Effector CD4-positive, alpha-beta T cell (primary cell): Measurements from ENCODE around the gene NMRK2.
"Not testable (repeated sequence)": the region's sequence is repeated elsewhere in the genome, so short reads cannot be mapped to it uniquely, and the experiment has no call there.

ENCODE experiments used
- DNase-seq: peaks from one replicate; pipeline ENCODE4 v3.0.0-alpha.2; 2020

The NMRK2 gene

DNA sequence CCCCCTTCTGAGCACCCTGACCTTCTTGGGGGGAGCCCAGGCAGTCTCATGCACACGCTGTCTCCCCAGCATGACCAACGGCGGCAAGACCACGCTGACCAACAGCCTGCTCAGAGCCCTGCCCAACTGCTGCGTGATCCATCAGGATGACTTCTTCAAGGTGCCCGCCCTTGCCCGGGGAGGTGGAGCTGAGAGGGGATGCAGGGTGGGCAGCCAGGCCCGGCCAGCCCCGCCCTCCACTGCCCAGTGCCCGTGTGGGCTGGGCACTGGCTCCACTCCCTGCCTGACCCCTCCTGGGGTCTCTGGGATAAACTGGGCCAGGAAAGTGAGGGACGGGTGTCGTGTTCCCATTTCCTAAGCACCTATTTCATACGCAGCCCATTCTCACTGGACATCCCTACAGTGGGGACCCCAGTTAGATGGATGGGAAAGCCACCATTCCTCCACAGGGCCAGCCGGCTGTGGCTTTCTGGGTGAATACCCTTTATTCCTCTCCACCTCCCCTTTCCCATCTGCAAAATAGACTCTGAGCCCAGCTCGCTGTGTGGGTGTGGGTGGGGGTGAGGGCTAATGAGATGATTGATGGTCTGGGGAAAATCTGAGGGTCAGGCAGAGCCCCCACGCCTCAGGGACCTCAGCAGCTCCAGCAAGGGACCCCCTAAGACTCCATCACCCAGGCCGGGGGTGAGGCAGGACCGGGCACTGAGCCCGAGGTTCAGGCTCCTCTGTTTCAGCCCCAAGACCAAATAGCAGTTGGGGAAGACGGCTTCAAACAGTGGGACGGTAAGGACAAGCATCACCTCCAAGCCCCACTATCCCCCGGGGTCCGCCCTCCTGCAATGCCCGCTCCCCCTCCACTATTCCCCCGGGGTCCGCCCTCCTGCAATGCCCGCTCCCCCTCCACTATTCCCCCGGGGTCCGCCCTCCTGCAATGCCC, 3.9 kb downstream of the NMRK2 start:
- DNase-seq, result no peak

DNA sequence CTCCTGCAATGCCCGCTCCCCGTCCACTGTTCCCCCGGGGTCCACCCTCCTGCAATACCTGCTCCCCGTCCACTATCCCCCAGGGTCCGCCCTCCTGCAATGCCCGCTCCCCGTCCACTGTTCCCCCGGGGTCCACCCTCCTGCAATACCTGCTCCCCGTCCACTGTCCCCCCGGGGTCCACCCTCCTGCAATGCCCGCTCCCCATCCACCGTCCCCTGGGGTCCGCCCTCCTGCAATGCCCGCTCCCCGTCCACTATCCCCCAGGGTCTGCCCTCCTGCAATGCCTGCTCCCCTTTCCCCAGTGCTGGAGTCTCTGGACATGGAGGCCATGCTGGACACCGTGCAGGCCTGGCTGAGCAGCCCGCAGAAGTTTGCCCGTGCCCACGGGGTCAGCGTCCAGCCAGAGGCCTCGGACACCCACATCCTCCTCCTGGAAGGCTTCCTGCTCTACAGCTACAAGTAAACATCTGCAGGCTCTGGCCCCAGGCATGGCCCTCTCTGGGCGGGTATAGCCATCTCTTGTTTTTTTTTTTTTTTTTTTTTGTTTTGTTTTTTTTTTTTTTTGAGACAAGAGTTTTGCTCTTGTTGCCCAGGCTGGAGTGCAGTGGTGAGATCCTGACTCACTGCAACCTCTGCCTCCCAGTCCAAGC, 5.6 kb downstream of the NMRK2 start:
- DNase-seq, result not testable (repeated sequence)

DNA sequence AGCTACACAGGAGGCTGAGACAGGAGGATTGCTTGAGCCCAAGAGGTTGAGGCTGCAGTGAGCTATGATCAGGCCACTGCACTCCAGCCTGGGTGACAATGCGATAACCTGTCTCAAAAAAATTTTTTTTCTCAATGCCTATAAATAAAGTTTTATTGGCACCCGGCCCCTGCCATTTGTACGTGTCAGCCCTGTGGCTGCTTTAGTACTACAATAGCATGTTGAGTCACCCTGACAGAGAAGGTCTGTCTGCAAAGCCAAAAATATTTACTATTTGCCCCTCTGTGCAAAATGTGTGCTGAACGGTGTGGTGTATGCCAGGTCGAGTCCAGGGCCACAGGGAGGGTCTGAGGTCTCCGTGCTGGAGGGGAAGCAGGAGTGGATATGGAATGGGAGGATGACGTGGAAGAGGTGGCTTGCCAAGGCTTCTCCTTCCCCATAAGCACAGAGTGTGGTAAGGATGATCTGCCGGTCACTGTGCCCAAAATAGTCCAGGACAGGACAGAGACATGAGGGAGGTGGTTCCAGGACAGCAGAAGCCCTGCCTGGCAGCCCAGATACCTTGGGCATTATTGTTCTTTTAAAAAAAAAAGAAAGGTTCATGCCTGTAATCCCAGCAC, 10.0 kb downstream of the NMRK2 start:
- no peak for DNase-seq

DNA sequence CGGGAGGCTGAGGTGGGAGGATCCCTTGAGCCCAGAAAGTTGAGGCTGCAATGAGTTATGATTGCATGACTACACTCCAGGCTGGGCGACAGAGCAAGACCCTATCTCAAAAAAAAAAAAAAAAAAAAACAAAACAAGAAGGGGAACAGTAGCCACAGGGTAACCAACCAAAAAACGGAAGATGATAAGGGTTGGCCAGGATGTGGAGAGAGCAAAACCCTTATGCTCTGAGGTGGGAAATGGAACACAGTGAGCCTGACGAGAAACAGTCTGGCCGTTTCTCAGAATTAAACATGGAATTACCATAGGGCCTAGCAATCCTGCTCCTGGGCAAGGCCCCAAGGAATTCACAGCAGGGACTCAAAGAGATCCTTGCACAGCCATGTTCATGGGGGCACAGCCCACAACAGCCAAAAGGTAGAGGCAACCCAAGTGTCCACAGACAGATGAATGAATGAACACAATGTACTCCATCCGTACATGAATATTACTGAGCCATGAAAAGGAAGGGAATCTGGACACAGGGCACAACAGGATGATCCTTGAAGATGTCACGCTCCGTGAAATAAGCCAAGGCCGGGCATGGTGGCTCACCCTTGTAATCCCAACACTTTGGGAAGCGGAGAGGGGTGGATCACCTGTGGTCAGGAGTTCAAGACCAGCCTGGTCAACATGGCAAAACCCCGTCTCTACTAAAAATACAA, 11.3 kb downstream of the NMRK2 start:
- no peak for DNase-seq

DNA sequence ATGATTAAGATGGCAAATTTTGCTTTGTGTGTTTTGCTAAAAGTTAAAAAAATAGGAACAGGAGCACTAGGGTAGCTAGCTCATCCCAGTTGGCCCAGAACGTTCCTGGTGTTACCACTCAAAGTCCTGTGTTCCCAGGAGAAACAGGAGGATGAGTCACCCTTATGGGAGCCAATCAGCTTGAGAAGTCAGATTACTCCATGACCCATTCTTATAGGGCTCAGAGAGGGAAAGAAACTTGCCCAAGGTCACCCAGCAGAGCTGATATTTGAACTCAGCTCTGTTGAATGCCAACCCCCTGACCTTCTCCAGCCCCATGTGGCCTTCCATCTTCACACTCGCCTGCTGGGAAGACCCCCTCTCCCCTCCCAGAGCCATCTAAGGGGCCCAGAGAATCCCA, 13.0 kb downstream of the NMRK2 start:
- DNase-seq, result no peak

DNA sequence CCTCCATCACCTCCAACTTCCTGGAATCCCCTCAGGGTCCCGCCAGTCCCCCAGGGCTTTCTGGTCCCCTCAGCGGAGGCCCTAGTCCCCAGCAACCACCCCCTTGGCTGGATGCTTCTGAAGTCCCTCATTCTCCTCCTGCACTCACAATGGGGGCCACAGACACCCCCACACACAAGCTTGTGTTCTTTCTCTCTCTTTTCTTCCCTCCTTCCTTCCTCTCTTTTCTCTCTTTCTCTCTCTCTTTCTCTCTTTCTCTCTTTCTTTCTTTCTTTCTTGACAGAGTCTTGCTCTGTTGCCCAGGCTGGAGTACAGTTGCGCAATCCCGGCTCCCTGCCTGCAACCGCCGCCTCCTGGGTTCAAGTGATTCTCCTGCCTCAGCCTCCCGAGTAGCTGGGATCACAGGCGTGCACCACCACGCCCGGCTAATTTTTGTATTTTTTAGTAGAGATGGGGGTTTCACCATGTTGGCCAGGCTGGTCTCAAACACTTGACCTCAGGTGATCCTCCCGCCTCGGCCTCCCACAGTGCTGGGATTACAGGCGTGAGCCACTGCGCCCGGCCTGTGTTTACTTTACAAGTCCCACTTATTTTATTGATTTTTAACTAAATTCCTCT, 14.6 kb downstream of the NMRK2 start:
- DNase-seq, result not testable (repeated sequence)

DNA sequence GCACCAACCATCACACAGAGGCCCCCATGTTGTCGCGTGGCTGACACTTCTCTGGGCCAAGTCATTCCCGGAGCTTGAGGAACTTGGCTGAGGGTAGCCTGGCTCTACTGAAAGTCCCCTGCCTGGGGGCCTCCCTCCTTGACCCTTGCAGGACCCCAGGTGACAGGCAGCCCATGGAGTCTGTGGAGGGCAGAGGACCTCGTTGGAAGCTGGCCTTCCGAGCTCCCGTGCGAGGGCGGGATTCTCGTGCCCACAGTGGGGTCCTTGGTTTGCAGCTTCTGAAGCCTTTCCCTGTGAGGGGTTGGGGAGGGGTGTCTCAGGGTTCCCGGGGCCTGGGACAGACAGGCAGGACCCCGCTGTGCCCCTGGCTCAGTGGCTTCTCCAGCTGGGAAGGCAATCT, 16.4 kb downstream of the NMRK2 start:
- no peak for DNase-seq

DNA sequence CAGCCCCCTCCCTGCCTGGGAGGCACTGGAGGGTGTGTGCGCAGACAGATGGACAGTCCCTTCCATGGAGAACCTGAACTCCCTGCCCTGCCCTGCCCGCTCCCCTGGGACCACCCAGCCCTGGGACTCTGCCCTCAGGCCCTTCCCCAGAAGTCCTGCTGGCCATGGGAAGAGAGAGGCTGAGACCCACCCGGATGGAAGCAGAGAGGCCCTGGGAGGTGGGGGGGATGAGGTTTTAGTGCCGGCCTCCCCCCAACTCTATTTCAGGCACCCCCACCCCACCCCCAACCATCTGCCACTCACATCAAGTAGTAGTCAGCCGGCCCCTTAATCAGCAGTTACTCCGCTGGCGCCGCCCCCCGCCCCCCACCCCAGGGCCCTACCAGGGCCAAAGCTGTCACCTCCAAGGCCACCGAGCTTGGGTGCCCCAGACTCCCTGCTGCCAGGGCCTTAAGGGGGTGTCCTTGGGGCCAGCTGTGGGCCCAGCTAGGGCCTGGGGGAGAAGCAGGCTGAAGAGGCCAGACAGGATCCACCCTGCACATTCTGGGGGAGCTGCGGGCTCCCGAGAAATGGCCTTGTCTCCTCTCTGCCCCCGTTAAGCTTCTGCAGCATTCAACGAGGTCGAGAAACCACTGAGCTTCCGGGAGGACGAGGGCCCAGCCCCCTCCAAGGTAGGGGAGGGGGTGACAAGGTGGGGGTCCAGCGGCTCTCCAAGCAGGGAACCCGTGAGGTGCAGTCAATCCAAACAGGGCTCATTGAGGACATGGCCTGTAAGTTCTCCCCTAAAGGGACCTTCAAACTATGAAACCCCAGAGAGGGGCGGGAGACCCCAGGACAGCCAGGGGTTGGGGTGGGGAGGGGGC, 17.4 kb downstream of the NMRK2 start:
- no peak for DNase-seq

DNA sequence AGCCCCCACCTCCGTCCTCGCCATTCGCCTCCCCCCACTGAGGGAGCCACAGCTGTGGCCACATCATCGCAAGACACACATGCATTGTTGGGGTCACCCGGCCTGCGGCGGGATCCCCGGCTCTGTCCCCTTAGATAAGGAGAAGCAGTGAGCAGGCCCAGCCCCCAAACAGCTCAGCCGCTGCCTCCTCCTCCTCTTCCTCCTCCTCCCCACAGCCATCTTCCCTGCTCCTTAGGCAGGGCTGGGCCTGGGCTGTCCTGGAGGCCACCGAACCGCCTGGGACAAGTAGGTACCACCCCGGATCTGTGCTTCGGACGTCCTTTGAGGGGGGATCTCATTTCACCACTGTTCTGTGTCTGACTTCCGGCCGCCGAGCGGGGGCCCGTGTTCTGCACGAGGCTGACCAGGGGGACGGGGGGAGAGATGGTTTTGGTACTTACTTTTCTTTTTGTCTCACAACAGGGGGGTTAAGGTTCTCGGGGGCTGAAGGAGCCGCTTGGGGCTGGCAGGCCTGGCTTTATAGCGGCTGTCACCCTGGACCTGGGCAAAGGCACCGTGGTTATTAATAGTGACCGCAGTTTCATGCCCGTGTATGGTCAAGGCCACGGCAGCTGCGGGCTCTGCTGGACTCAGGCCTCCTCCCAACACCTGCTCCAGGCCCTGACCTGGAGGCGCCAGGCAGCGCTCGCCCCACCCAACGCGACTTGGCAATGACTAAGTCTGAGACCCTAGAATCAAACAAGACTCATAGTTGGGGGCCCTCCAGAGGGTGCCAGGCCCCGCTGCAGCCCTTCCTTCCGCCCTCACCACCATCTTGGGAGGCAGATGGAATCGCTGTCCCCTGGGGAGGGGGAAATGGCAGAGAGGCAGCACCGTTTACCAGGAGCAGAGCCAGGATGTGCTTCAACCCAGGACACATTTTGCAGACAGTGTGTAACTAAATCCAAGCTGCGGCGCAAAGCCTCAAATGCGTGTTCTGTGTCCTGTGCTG, 18.3 kb downstream of the NMRK2 start:
- DNase-seq, result no peak

DNA sequence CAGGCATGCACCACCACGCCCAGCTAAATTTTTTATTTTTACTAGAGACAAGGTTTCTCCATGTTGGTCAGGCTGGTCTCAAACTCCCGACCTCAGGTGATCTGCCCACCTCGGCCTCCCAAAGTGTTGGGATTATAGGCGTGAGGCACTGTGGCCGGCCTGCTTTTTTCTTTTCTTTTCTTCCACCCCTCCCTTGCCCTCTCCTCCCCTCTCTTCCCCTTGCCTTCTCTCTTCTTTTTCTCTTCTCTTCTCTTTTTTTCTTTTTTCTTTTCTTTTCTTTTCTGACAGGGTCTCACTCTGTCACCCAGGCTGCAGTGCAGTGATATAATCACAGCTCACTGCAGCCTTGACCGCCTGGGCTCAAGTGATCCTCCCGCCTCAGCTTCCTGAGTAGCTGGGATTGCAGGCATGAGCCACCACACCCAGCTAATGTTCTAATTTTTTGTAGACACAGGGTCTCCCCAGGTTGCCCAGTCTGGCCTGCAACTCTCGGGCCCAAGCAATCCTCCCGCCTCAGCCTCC, 19.9 kb downstream of the NMRK2 start:
- not testable (repeated sequence) for DNase-seq

DNA sequence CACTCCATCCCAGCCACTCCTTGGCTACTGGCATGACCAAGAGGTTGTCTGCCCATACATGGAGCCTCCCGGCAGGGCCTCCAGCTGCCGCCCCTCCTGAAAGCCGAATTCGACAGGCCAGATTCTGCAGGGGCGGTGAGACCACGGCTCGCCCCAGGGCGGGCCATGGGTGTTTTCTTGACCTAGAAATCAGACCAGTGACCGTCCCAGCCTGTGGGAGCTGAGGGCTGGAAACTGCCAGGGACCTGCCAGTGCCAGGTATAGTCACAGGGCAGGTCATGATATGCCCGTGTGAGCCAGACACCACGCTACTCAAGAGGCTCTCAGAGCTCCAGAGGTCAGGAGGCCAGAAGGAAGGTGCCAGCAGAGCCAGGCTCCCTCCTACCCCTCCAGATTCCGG, 21.2 kb downstream of the NMRK2 start:
- DNase-seq, result no peak

DNA sequence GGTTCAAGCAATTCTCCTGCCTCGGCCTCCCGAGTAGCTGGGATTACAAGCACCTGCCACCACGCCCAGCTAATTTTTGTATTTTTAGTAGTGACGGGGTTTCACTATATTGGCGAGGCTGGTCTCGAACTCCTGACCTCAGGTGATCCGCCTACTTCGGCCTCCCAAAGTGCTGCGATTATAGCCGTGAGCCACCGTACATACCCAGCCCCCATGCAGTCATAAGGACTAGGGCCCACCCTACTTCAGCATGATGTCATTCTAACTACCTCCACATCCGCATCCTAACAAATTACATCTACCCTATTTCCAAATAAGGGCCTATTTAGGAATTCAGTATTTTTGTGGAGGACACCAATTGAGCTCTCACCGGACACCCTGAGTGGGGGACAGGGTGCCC, 22.4 kb downstream of the NMRK2 start:
- not testable (repeated sequence) for DNase-seq

DNA sequence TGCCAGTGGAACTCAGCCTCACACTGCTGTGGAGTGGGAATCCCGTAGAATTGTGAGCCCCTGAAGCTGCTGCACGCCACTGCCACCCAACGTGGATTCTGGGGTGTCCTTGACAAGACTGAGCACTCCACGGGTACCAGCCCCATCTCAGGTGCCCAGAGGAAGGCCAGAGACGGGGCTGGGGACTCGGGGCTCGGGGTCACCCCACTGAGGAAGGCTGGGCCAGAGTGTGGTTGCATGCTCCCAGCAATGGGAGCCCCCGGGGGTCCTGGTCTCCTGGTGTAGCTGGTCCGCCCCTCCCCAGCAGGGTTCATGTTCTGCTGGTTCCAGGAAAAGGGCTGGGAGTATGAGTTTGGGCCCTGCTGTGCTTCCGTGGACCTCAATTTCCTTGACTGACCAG, 22.8 kb downstream of the NMRK2 start:
- DNase-seq, result no peak

DNA sequence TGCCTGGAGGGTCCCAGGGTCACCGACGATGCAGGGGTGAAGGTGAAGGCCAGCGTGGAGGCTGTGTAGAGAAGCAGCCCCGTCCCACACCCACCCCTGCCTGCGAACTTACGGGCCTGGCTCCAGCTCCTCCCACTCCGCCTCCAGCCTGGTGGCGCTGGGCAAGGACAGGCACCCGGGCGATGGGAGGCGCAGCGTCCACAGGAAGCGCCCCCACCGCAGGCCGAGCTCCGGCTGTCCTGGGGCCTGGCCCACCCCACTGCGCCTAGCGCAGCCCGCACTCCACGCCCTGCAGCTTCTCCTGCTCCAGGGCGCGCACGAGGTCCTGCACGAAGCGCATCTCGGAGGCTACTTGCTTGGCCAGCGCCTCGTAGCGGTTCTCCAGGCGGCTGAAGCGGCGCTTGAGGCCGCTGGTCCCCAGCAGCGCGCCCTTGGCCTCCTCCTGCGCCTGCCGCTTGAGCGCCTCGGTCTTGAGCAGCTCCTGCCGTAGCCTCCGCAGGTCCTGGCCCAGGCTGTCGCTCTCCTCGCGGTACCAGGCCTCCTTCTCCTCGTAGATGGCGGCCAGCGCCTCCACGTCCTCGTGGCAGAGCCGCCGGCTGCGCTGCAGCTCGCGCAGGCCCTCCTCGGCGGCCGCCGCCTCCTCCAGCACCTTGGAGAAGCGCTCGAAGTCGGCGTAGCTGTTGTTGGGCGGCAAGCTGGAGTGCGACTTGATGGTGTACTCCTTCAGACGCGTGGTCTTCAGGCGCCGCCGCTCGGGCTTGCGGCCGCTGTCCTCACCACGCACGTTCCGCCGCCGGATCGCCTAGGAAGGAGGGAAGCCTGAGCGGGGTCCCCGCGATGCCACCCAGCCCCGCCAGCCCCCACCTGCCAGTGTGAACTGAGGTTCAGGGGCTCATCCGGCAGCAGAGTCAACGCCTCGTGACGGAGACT, 26.2 kb downstream of the NMRK2 start:
- no peak for DNase-seq

DNA sequence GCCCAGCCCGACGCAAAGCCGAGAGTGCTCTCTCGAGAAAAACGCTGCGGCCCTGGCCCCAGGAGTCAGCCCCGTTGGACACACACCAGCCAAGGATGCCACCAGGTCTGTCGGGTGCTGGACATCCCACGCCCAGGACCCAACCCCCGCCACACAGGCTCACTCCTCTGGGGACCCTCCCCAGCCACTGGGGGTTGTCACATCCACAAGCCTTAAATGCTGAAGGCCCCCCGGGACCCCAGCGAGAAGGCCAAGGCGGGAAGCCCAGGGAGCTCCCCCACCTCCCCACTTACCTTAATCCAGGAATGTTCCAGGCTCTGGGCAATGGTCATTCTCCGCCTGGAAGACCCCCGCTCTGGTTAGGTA, 26.9 kb downstream of the NMRK2 start:
- no peak for DNase-seq

DNA sequence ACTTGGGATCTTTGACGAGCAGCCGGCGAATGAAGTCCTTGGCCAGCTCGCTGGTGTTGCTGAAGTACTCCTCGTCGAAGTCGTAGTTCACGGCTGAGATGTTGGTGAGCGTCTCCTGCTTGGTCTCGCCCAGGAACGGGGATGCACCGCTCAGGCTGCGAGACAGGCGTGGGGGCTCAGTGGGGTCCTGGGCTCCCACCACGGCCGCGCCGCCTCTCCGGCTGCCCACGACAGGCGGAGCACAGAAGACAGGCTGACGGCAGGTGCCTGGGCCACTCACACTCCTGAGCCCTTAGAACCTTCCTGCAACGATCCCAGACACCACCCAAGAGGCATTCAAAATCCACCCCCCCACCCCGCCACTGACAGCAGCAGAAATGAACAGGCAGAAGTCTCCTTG, 28.1 kb downstream of the NMRK2 start:
- no peak for DNase-seq

DNA sequence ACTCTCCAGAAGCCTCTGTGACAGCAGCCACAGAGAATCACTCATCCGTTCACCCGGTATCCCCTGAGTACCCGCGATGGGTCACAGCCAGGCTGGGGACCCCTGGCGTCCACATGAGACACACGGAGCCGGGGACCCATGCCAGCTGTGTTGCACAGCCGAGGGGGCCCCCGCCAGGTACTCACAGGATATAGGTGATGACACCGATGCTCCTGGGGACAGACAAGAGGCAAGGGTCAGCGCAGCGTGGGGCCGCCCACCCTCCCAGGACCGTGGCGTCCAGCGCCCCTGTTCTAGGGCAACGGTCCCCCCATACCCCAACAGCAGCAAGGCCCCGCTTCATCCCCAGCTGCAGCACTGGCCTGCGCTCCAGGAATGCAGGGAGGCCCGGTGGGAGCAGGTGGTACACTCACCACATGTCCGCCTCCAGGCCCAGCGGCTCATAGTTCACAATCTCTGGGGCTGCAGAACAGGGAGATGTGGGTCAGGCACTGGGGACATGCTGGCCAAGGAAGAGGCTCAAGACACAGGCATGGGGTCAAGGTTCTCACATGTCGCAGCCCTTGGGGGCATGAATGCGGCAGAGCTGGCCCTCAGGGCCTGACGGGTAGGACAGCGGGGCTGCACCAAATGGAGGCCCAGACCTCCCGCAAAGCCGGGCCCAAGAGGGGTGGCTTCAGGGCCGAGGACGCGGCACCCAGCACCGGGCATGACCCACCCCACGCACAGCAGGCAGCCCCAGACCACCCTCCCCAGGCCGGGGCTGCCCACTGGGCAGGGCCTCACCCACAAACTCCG, 30.8 kb downstream of the NMRK2 start:
- DNase-seq, result no peak
